Measurements from ENCODE around the gene CCNH. TPM values are rescaled to one million over a fixed set of nuclear protein-coding genes. Genes with fewer than 3 reads are reported as not detected.

Gene CCNH
- total RNA-seq = 100 to 1,000 TPM in 1 of 2 donors, 10 to 100 TPM in 1; 60.5 to 108 TPM

DNA sequence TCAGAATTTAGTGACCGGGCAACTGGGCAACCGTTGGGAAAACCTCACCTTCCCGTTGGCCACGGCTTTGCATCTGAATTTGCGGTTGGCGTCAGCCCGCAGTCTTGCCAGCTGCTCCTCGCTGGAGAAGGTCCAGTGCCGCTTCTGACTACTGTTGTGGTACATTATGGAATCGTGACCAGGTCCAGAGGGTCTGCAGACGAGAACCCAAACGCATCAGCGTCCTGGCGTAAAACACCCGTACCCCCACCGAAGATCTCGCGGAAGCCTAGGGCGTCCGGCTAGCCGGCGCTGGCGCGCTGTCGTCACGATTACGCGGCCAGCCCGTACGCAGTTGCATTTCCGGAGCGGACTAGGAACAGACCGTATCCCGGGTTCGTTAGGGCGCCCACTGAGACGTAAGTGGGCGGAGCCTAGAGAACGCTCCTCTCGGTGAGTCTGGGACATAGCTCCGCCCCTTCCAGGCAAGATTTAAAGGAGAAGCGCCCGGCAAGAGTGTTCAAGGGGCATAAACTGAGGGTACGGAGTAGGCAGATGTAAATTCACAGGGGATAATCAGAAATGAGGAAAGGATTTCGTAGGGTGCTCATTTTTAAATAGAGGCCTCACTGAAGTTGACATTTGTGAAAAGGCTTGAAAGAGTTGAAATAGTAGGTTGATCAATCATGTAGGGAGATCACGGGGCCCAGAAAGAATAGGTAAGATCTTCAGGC is at the start of gene CCNH:
TSS of gene CCNH (minus strand) at position 301 of the 713 bp plus-strand sequence. CDS start at position 165, 136 bp downstream.
- no peaks in the 10 kb centered on the region for H3K9me3 Mint-ChIP-seq
- peak within 1 kb of the TSS; percentile 97 to 98 for H3K27ac Mint-ChIP-seq
- H3K36me3 Mint-ChIP-seq = peaks cover 33 to 43% of the 10 kb centered on the region in 2 donors
- peak; percentile 93 to 97 for DNase-seq (ENCODE audit: low spot score in 2 of 2)
- peak; percentile 97 for ATAC-seq

DNA sequence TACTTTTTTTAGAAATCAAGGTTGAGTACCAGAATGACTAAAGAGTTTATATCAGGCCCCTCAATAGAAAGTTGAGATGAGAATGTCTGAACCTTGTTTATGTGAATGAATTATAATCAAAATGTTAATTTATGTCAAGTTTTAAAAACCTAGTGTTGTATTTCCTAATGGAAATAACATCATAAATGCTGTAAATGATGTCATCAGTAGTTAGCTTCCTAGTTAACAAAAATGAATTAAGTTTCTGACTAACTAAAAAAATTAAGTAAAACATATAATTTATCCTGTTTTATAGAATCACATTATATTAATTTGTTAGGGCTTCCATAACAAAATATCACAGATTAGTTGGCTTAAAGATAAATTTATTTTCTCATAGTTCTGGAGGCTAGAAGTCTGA is 45.0 kb upstream of the CCNH start:
- Mint-ChIP-seq H3K9me3 (no peaks in the 10 kb centered on the region), H3K27ac (no peak overlapping the region), H3K36me3 (no peaks in the 10 kb centered on the region)
- DNase-seq (ENCODE audit: low spot score in 2 of 2) = no peak
- ATAC-seq = no peak

DNA sequence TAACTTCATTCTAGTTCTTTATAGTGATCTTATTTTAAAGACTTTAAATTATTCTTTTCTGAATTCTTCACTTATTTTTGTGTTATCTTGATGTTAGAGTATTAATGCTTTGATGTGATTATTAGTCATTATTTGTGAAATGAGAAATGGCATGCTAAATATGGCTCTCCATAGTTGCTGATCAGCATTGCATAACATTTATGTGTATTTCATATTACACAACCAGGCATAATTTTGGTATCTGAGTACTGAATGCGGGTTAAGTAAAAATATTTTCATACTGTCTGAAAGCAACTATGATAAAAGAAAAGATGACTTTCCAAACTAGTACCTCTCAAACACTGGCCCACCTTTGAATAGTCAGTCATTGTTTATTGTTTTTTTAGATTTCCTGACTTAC is 41.1 kb upstream of the CCNH start:
- Mint-ChIP-seq H3K9me3 (no peaks in the 10 kb centered on the region), H3K27ac (no peak overlapping the region)
- ATAC-seq = no peak

DNA sequence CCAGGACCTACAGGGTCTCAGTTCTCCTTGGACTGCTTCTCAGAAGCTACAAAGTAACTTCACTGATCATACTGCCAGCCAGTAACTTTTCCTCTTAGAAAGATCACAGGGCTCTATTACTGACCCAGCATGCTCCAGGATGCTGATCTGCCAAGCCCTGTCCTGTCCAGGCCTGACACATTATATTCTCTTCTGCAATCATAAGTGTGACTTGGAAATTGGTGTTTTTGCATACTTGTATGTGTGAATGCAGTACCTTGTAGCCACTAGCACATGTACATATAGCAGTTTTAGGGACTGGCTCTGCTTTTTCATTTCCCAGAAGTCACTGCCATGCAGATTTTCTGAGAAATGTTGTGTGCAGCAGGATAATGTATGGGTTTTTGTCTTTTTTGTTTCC is 40.1 kb upstream of the CCNH start:
- H3K9me3 Mint-ChIP-seq = no peaks in the 10 kb centered on the region
- H3K36me3 Mint-ChIP-seq = no peaks in the 10 kb centered on the region
- H3K27ac Mint-ChIP-seq = no peak overlapping the region
- ATAC-seq (no peak), DNase-seq (ENCODE audit: low spot score in 2 of 2) (no peak)

More for the DNA sequence above, 41.1 kb upstream of the CCNH start:
- H3K36me3 Mint-ChIP-seq = no peaks in the 10 kb centered on the region
- DNase-seq (ENCODE audit: low spot score in 2 of 2) = no peak

DNA sequence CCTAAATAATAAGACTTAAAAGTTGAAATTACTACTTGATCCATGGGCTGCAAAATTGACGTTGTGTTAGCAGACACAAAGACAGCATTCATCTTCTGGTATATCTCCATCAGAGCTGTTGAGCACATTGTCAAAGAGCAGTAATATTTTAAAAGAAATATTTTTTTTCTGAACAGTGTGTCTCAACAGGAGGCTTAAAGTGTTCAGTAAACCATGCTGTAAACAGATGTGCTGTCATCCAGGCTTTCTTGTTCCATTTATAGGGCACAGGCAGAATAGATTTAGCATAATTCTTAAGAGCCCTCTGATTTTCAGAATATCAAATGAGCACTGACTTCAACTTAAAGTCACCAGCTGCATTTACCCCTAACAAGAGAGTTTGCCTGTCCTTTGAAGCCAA is 29.7 kb upstream of the CCNH start:
- H3K36me3 Mint-ChIP-seq = no peaks in the 10 kb centered on the region
- ATAC-seq = no peak
- no peak overlapping the region for H3K27ac Mint-ChIP-seq
- DNase-seq (ENCODE audit: low spot score in 2 of 2) = no peak
- H3K9me3 Mint-ChIP-seq = no peaks in the 10 kb centered on the region

DNA sequence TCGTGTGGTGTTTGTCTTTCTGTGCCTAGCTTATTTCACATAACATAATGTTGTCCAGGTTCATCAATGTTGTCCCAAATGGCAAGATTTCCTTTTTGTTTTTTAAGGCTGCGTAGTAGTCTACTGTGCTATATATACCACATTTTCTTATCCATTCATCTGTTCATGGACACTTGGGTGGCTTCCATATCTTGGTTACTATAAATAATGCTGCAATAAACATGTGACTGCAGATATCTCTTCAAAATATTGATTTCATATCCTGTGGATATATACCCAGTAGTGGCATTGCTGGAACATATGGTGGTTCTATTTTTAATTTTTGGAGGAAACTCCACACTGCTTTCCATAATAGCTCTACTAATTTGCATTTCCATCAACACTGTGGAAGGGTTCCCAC is 25.5 kb upstream of the CCNH start:
- no peaks in the 10 kb centered on the region for H3K36me3 Mint-ChIP-seq
- ATAC-seq (no peak), DNase-seq (ENCODE audit: low spot score in 2 of 2) (no peak)
- H3K9me3 Mint-ChIP-seq = no peaks in the 10 kb centered on the region
- no peak overlapping the region for H3K27ac Mint-ChIP-seq

DNA sequence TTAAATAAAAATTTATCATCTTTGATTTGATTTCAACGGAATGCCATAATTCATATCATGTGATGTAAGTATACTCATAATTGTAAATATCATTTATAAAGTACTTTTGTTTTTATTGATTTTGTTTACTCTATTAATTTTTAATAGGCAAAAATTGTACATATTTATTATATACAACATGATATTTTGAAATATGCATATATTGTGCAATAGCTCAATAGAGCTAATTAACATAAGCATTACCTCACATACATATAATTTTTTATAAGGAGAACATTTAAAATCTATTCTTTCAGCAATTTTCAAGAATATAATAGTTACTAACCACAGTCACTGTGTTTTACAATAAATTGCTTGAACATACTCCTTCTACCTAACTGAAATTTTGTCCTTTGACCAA is 25.0 kb upstream of the CCNH start:
- Mint-ChIP-seq H3K9me3 (no peaks in the 10 kb centered on the region), H3K27ac (no peak overlapping the region), H3K36me3 (no peaks in the 10 kb centered on the region)
- no peak for ATAC-seq
- no peak for DNase-seq (ENCODE audit: low spot score in 2 of 2)

DNA sequence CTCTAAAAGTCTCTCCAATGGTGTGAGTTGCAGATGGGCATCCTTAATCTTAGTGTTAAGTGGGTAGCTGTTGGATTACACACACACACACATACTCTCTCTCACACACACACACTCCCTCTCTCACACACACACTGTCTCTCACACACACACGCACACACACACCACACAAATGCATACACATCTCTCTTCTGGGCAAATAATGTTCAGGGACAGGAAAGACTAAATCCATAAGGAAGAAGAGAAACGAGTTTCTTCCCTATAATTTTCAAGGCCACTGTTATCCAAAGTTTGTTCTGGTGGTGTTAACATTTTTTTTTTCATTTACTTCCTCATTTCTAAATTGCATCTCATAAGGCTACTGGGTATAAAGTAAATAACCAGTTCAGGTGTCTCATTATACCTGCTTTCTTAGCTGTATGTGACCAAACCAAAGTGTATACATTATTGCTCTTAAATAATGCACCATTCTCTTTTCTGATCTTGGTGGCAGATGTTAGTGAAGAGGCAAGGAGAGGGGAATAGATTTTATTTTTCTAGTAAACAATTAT is 22.5 kb upstream of the CCNH start:
- Mint-ChIP-seq H3K9me3 (no peaks in the 10 kb centered on the region), H3K36me3 (no peaks in the 10 kb centered on the region), H3K27ac (no peak overlapping the region)
- ATAC-seq = no peak
- DNase-seq (ENCODE audit: low spot score in 2 of 2) = no peak

DNA sequence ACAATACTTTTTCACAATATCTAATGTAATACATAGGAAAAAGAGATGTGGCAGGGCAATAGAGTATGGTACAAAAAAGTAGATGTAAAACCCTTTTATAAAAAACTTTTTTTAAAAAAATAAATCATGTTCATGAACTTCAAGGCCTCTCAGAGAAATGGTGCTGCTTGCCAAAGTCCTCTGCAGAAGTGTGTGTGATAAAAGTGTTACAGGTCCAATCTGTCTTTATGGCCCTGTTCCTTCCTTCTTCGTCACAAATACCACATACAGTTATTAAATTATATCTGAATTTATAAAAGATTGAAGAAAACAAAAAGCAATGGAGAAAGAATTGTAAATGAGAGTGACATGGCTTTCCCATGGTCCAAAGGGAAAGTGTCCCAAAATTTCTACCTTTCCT is 21.7 kb upstream of the CCNH start:
- H3K36me3 Mint-ChIP-seq = no peaks in the 10 kb centered on the region
- ATAC-seq (no peak), DNase-seq (ENCODE audit: low spot score in 2 of 2) (no peak)
- no peaks in the 10 kb centered on the region for H3K9me3 Mint-ChIP-seq
- no peak overlapping the region for H3K27ac Mint-ChIP-seq

DNA sequence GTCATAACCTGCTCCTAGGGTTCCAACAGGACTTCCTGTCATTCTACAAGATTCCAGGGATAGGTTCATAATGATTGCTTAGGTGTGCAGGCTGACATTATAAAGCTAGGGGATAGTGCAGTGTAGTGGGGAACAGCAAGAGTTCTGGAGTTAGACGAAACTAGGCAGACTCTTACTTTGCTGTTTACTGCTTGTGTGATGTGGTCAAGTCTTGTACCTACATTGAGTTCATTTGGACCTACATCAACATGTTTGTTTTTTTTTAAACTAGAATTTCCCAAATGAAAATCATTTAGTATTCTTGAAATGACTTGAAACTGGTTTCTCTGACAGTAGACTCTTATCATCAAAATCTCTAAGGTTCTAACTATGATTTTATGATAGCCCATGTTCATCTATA is 21.2 kb upstream of the CCNH start:
- H3K9me3 Mint-ChIP-seq = no peaks in the 10 kb centered on the region
- no peak overlapping the region for H3K27ac Mint-ChIP-seq
- ATAC-seq (no peak), DNase-seq (ENCODE audit: low spot score in 2 of 2) (no peak)
- no peaks in the 10 kb centered on the region for H3K36me3 Mint-ChIP-seq

DNA sequence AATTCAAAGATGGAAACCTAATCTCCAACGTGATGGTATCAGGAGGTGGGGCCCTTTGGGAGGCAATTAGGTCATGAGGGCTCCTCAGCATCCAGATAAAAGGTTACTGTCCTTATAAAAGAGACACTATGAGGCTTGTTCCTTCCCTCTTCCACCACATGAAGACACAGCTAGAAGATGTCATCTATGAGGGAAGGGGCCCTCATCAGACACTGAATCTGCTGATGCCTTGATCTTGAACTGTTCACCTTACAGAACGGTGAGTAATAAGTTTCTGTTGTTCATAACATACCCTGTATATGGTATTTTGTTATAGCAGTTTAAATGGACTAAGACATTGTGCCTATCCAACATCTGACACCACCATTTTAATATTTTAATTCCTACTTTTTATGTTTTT is 19.7 kb upstream of the CCNH start:
- DNase-seq (ENCODE audit: low spot score in 2 of 2) (no peak), ATAC-seq (peak; percentile 47 to 99)
- H3K9me3 Mint-ChIP-seq = no peaks in the 10 kb centered on the region
- H3K27ac Mint-ChIP-seq = no peak overlapping the region
- H3K36me3 Mint-ChIP-seq = no peaks in the 10 kb centered on the region

DNA sequence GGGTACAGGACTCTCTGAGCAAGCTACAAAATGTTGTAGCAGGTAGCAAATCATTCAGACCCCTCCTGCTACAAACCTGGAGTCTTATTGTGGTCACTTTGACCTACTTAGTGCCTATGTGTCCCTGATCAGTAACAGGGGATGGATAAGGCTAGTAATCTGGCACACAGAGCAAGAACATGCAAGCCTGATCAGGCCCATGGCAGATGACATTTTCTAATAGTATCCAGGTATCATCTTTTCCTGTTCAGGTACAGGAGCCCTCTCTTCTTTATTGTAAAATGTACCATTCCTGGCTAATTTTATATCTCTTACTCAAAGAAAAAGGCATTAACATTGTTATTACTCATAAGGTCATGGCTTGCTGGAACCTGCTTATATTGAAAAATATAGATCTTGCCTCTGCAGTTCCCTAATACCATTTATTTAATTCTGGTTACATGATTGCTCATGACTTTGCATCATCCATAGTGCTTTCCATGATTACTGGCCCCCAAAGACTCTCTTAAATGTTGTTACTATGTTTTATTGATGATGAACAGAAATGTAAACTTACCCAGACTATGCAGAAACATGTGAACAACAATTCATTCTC is 18.2 kb upstream of the CCNH start:
- Mint-ChIP-seq H3K27ac (no peak overlapping the region), H3K36me3 (no peaks in the 10 kb centered on the region), H3K9me3 (no peaks in the 10 kb centered on the region)
- ATAC-seq = no peak
- DNase-seq (ENCODE audit: low spot score in 2 of 2) = no peak

DNA sequence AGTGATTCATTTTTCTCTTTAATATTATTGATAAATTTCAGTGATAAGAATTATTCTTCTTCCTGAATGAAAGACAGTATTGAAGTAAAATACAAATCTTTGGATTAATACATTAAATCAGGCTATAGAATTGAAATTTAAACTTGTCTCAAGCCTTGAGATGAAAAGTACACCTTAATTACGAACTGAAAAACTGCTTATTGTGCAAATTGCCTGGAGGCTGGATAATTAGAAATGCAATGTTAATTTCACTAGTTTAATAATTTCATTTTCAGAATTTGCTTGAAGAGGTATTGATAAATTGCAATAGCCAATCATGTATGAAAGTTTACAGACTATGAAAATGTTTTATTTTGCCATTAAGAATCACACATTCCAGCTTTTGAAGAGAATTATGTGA is 11.0 kb upstream of the CCNH start:
- no peak for DNase-seq (ENCODE audit: low spot score in 2 of 2)
- H3K9me3 Mint-ChIP-seq = no peaks in the 10 kb centered on the region
- H3K27ac Mint-ChIP-seq = no peak overlapping the region
- ATAC-seq = no peak
- no peaks in the 10 kb centered on the region for H3K36me3 Mint-ChIP-seq

DNA sequence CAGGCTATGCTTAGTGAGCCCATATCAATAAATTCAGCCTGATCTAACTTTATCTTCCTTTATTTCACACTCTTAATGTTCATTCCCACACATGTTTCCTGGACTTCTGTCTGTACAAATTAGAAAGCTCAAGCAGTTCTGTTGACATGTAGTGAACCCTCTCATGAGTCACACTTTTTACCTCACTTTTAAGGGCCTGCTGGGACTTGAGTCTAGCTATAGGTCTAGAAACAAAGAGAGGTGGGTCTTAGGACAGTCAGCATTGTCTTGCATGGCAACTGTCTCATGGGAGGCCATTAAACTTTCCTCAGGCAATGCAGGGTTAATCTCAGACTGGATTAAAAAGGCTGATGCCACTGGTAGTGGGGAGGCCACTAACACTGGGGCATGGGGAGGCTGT is 8.6 kb upstream of the CCNH start:
- no peak overlapping the region for H3K27ac Mint-ChIP-seq
- no peak for ATAC-seq
- H3K36me3 Mint-ChIP-seq = no peaks in the 10 kb centered on the region
- H3K9me3 Mint-ChIP-seq = no peaks in the 10 kb centered on the region
- DNase-seq (ENCODE audit: low spot score in 2 of 2) = no peak

DNA sequence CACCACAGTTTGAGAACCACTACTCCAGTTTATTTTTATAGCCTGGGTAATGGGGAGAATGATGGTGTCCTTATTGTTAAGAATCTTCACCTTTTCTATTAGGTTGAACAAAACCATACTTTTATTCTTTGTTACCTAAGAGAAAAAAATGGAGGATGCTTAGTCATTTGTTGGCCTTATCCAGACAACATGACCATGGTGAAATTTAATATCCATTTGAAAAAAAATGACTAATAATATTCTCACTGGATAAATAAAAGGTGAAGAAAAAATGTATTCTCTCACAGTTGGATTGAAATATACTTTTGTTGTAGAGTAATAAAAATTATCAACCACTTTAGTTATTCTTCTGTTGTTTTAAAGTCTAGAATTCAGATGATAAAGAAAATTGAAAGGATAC is 5.8 kb upstream of the CCNH start:
- DNase-seq (ENCODE audit: low spot score in 2 of 2) (no peak), ATAC-seq (no peak)
- Mint-ChIP-seq H3K36me3 (no peaks in the 10 kb centered on the region), H3K9me3 (no peaks in the 10 kb centered on the region), H3K27ac (no peak overlapping the region)

DNA sequence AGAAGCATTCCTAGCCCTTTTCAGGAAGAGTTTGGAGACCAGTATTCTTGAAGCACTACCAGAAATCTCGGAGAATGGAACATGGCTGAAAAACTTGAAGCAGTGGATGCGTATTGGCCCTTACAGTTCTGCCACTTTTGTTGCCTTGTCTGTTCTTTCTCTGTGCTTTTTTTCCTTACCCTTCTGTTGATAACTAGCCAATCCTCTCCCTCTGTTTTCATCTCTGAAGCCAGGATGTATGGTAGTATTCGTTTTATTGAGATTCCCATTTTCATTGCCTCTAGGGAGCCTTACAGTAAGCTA is 564 bp upstream of the CCNH start:
- Mint-ChIP-seq H3K9me3 (no peaks in the 10 kb centered on the region), H3K36me3 (peaks cover 28 to 38% of the 10 kb centered on the region in 2 donors), H3K27ac (peak overlapping the region; percentile 97 to 98)
- ATAC-seq = no peak
- no peak for DNase-seq (ENCODE audit: low spot score in 2 of 2)

DNA sequence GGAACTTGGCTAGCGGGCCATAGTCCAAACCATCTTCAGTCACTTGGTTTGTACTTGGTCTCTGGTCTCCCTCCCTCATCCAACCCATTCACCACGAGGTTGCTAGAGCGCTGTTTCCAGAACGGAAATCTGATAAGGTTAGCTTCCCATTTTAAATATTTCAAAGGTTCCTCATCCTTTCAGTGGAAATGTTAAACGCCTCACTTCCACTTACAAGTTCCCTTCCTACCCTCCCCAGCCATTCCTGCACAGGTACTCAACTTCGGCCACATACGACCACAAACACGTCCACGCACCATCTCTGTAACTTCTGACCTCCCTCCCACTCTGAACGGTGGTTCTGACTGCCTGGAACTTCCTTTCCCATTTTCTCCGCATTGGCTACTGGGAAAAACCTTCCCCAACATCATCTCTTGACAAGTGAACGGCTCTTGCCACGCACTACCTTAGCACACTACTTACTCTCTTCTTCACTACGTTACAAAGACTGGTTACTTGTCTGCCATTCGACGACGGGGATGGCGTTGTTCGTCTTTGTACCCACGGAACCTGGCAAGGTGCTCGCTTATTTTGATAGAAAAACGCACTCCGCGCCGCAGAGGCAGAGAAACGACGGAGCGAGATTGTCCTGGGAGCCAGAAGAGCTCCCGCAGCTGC is 629 bp downstream of the CCNH start:
- ATAC-seq (peak; percentile 25 to 32), DNase-seq (ENCODE audit: low spot score in 2 of 2) (no peak)
- H3K9me3 Mint-ChIP-seq = no peaks in the 10 kb centered on the region
- peak overlapping the region; percentile 97 to 98 for H3K27ac Mint-ChIP-seq
- H3K36me3 Mint-ChIP-seq = peaks cover 40 to 50% of the 10 kb centered on the region in 2 donors

DNA sequence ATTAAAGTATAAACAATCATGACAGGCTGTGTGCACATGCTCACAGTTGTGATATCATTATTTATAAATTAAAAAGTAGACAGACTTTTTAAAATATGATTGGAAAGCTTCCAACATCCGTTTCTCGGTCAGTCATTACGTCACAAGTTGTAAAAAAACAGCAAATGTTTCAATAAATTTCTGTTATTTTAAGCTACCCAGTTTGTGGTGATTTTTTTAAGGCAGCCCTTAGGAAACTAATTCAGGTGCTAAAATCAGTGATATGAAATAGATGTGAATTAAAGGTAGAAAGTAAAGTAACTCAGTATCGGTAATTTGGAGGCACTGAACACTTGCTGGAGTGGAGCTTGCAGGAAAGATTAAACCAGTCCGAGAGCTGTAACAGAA is 1.2 kb downstream of the CCNH start:
- H3K36me3 Mint-ChIP-seq = peaks cover 42 to 55% of the 10 kb centered on the region in 2 donors
- no peaks in the 10 kb centered on the region for H3K9me3 Mint-ChIP-seq
- ATAC-seq (no peak), DNase-seq (ENCODE audit: low spot score in 2 of 2) (no peak)
- H3K27ac Mint-ChIP-seq = peak overlapping the region; percentile 97 to 98
